Measurements from ENCODE around the gene MRPL48.

The MRPL48 gene

GRCh38 chr11:73792584-73792983 is 4.9 kb downstream of the MRPL48 start:
- no peak overlapping the region for H3K4me3 ChIP-seq (replicated peaks; ENCODE audit: low read depth, low read length)
- TF ChIP-seq CTCF (IDR thresholded peaks at IDR 0.05; ENCODE audit: low read length, missing control alignments), result no peak
- no peak for DNase-seq (ENCODE audit: low read depth)

- no peak overlapping the region for H3K4me3 ChIP-seq (replicated peaks; ENCODE audit: low read depth, low read length)
- no peak for DNase-seq (ENCODE audit: low read depth)
- no peak for TF ChIP-seq CTCF (IDR thresholded peaks at IDR 0.05; ENCODE audit: low read length, missing control alignments)
These were observed 8.4 kb downstream of the MRPL48 start for GRCh38 chr11:73795925-73796632.

GRCh38 chr11:73797457-73797856 is 9.8 kb downstream of the MRPL48 start:
- DNase-seq (ENCODE audit: low read depth), result no peak
- H3K4me3 ChIP-seq (replicated peaks; ENCODE audit: low read depth, low read length), result no peak overlapping the region
- TF ChIP-seq CTCF (IDR thresholded peaks at IDR 0.05; ENCODE audit: low read length, missing control alignments), result no peak

- H3K4me3 ChIP-seq (replicated peaks; ENCODE audit: low read depth, low read length), result no peak overlapping the region
- DNase-seq (ENCODE audit: low read depth), result no peak
- no peak for TF ChIP-seq CTCF (IDR thresholded peaks at IDR 0.05; ENCODE audit: low read length, missing control alignments)
These were observed 12.7 kb downstream of the MRPL48 start for GRCh38 chr11:73800276-73800806.

GRCh38 chr11:73801136-73801535 is 13.5 kb downstream of the MRPL48 start:
- no peak overlapping the region for H3K4me3 ChIP-seq (replicated peaks; ENCODE audit: low read depth, low read length)
- no peak for DNase-seq (ENCODE audit: low read depth)
- no peak for TF ChIP-seq CTCF (IDR thresholded peaks at IDR 0.05; ENCODE audit: low read length, missing control alignments)

- H3K4me3 ChIP-seq (replicated peaks; ENCODE audit: low read depth, low read length), result no peak overlapping the region
- no peak for DNase-seq (ENCODE audit: low read depth)
- no peak for TF ChIP-seq CTCF (IDR thresholded peaks at IDR 0.05; ENCODE audit: low read length, missing control alignments)
These were observed 17.0 kb downstream of the MRPL48 start for GRCh38 chr11:73804712-73805111.

- H3K4me3 ChIP-seq (replicated peaks; ENCODE audit: low read depth, low read length), result no peak overlapping the region
- no peak for DNase-seq (ENCODE audit: low read depth)
- no peak for TF ChIP-seq CTCF (IDR thresholded peaks at IDR 0.05; ENCODE audit: low read length, missing control alignments)
These were observed 20.4 kb downstream of the MRPL48 start for GRCh38 chr11:73808052-73808451.
